K562 (cell line): ENCODE results near the gene OR6S1. TPM values are rescaled to one million over a fixed set of nuclear protein-coding genes. Genes with fewer than 3 reads are reported as not detected.

Experiments used
- ATF1 ChIP-seq, 2 experiments: fragments of 450-650 bp in 1 of 2; IDR thresholded peaks; 2 replicates each; pipeline ENCODE4 v1.6.1; 2016; ENCODE audit warnings: missing compliant biosample characterization in 1 of 2, missing genetic modification characterization in 1 of 2
- BRD9 ChIP-seq: fragments of 450-650 bp; IDR thresholded peaks from 2 replicates; pipeline ENCODE4 v1.6.1; 2018; ENCODE audit warnings: low read depth; ENCODE audit not compliant: partially characterized antibody
- CCNT2 ChIP-seq: IDR thresholded peaks from 2 replicates; pipeline ENCODE4 v1.6.1; 2011; ENCODE audit warnings: borderline replicate concordance, low read depth, mild to moderate bottlenecking, moderate library complexity, mixed read lengths, low read length; ENCODE audit not compliant: insufficient read length; ENCODE audit errors: extremely low read depth
- CGGBP1 ChIP-seq: fragments of 250-450 bp; sonication (Bioruptor Pico); IDR thresholded peaks from 2 replicates; pipeline ENCODE4 v1.9.0; 2021; ENCODE audit warnings: mild to moderate bottlenecking
- COPS2 ChIP-seq: fragments of 450-650 bp; conservative IDR thresholded peaks from 2 replicates; pipeline ENCODE4 v1.6.1; 2016; ENCODE audit warnings: mild to moderate bottlenecking, moderate library complexity
- DIDO1 ChIP-seq: fragments of 450-650 bp; IDR thresholded peaks from 2 replicates; pipeline ENCODE4 v1.6.1; 2016; ENCODE audit warnings: low read depth, missing biosample characterization, missing genetic modification characterization
- DNMT1 ChIP-seq: fragments of 450-650 bp; IDR thresholded peaks from 2 replicates; pipeline ENCODE4 v1.6.1; 2016; ENCODE audit warnings: antibody characterized with exemption, mild to moderate bottlenecking
- ETV1 ChIP-seq: fragments of 450-650 bp; conservative IDR thresholded peaks from 2 replicates; pipeline ENCODE4 v1.6.1; 2016; ENCODE audit warnings: missing genetic modification characterization, control low read depth, low read depth, missing compliant biosample characterization
- HDAC6 ChIP-seq: IDR thresholded peaks from 2 replicates; pipeline ENCODE4 v1.6.1; 2012; ENCODE audit warnings: low read depth, mild to moderate bottlenecking, control low read depth, inconsistent platforms, low read length, moderate library complexity
- HOMEZ ChIP-seq: fragments of 250-450 bp; sonication (Bioruptor Pico); IDR thresholded peaks from 2 replicates; pipeline ENCODE4 v1.4.0; 2020; ENCODE audit warnings: mild to moderate bottlenecking, moderate library complexity
- JUND ChIP-seq, 2 experiments: IDR thresholded peaks; 2 replicates in 1 of 2; 3 replicates in 1 of 2; pipeline ENCODE4 v1.6.1; 2011; ENCODE audit warnings: borderline replicate concordance in 2 of 2, low read depth in 2 of 2, low read length in 2 of 2, improper control_type of control experiment in 1 of 2, missing biosample characterization in 1 of 2, missing genetic modification characterization in 1 of 2, missing genetic modification reagents in 1 of 2
- KHSRP ChIP-seq: fragments of 450-650 bp; IDR thresholded peaks from 2 replicates; pipeline ENCODE4 v1.6.1; 2017
- MEF2A ChIP-seq: IDR thresholded peaks from 2 replicates; pipeline ENCODE4 v1.6.1; 2011; ENCODE audit warnings: low read depth, mild to moderate bottlenecking, low read length, moderate library complexity; ENCODE audit not compliant: control insufficient read depth
- NCOA1 ChIP-seq: fragments of 450-650 bp; IDR thresholded peaks from 2 replicates; pipeline ENCODE4 v1.6.1; 2016; ENCODE audit warnings: low read depth
- TRIM28 ChIP-seq: fragments of 450-650 bp; IDR thresholded peaks from 2 replicates; pipeline ENCODE4 v1.6.1; 2017
- ZBTB8A ChIP-seq: fragments of 450-650 bp; IDR thresholded peaks from 2 replicates; pipeline ENCODE4 v1.6.1; 2018; ENCODE audit warnings: mild to moderate bottlenecking, moderate library complexity; ENCODE audit not compliant: partially characterized antibody
- ZFP36 ChIP-seq: fragments of 150-350 bp; IDR thresholded peaks from 2 replicates; pipeline ENCODE4 v1.6.1; 2018; ENCODE audit warnings: low read length, low read depth; ENCODE audit not compliant: partially characterized antibody
- ZFP91 ChIP-seq: sonication (generic); formaldehyde crosslinking; IDR thresholded peaks from 2 replicates; pipeline ENCODE4 v1.8.0; 2022; ENCODE audit warnings: mild to moderate bottlenecking, missing genetic modification reagents
- ZMIZ1 ChIP-seq, 2 experiments: fragments of 150-350 bp in 1 of 2; IDR thresholded peaks; 2 replicates each; pipeline ENCODE4 v1.6.1; 2012 to 2016; ENCODE audit warnings: low read depth in 2 of 2, low read length in 2 of 2, mild to moderate bottlenecking in 1 of 2, moderate library complexity in 1 of 2
- ZNF174 ChIP-seq: fragments of 250-450 bp; sonication (Bioruptor Pico); IDR thresholded peaks from 2 replicates; pipeline ENCODE4 v1.4.0; 2020; ENCODE audit warnings: mild to moderate bottlenecking
- ZNF780A ChIP-seq: fragments of 250-450 bp; sonication (Bioruptor Pico); IDR thresholded peaks from 2 replicates; pipeline ENCODE4 v1.5.0; 2021; ENCODE audit warnings: mild to moderate bottlenecking
- polyA plus RNA-seq, 8 experiments: library from polyadenylated mRNA; depleted of rRNA in 4 of 8; stranded (reverse) in 5 of 8; unstranded in 3 of 8; fragments of >200 nt; fragmentation: Nextera tagmentation in 2 of 8; fragmentation: Illumina TruSeq in 1 of 8; extraction: Ambion mirVana in 2 of 8; extraction: Trizol in 1 of 8; gene quantifications; 2 replicates each; pipeline versions ENCODE4 v1.2.1 to v1.2.3, GENCODE V29; 2011 to 2014; ENCODE audit warnings: inconsistent platforms in 1 of 8, missing spikeins in 1 of 8
- total RNA-seq, 7 experiments: library from RNA; depleted of rRNA in 6 of 7; stranded (reverse); fragments of >200 nt in 6 of 7; fragmentation: Illumina TruSeq in 2 of 7; extraction: Trizol in 2 of 7; gene quantifications; 2 replicates each; pipeline versions ENCODE4 v1.2.1 to v1.2.3, GENCODE V29; 2011 to 2021; ENCODE audit warnings: low replicate concordance in 1 of 7

The OR6S1 gene
- total and polyA plus RNA-seq, 9 of the 15 experiments (the other 6 are each of a cell fraction or from before 2014, with no cell fraction given): not detected

- TF ChIP-seq ZFP36 (no peak), ZNF174 (CRISPR knock-in tag) (no peak), TRIM28 (no peak), CCNT2 (no peak), HOMEZ (CRISPR knock-in tag) (no peak), ATF1 (CRISPR knock-in tag; IDR thresholded peaks at IDR 0.05) (no peak), ATF1 (tag; IDR thresholded peaks at IDR 0.05) (peak; percentile 42; the same call in 1 of the 2 replicates), CGGBP1 (CRISPR knock-in tag) (no peak), ETV1 (tag) (no peak; the same call in 1 of the 2 replicates), MEF2A (no peak), NCOA1 (0 out of 2 replicates have a peak, but pooled peaks have one; percentile 12), ZBTB8A (no peak), BRD9 (peak; percentile 81), HDAC6 (no peak), JUND (IDR thresholded peaks at IDR 0.05; ENCODE audit: borderline replicate concordance, low read depth, low read length) (peak; percentile 33; the same call in 1 of the 2 replicates), JUND (tag; IDR thresholded peaks at IDR 0.05; ENCODE audit: borderline replicate concordance, low read depth, low read length) (peak; percentile 41; the same call in 1 of the 3 replicates), ZMIZ1 (IDR thresholded peaks at IDR 0.05; ENCODE audit: low read depth in 2 of 2, low read length in 2 of 2) (no peak), KHSRP (no peak), ZNF780A (CRISPR knock-in tag) (no peak), ZFP91 (CRISPR knock-in tag) (no peak), COPS2 (no peak), DIDO1 (no peak), DNMT1 (no peak)
Observed at GRCh38 chr14:20632831-20633691, 8.4 kb downstream of the OR6S1 start (continued).
